K562 (cell line): ENCODE data around the gene ZNF785. TPM values are rescaled to one million over a fixed set of nuclear protein-coding genes. Genes with fewer than 3 reads are reported as not detected.

Source experiments
- CTCFL ChIP-seq: IDR thresholded peaks from 2 replicates; pipeline ENCODE4 v1.6.1; 2011; ENCODE audit warnings: borderline replicate concordance, low read depth, mild to moderate bottlenecking, moderate library complexity, low read length; ENCODE audit not compliant: insufficient read depth, poor library complexity, severe bottlenecking
- GTF2B ChIP-seq: IDR thresholded peaks from 2 replicates; pipeline ENCODE4 v1.6.1; 2011; ENCODE audit not compliant: insufficient read length; ENCODE audit errors: extremely low read depth
- HOMEZ ChIP-seq: fragments of 250-450 bp; sonication (Bioruptor Pico); IDR thresholded peaks from 2 replicates; pipeline ENCODE4 v1.4.0; 2020; ENCODE audit warnings: mild to moderate bottlenecking, moderate library complexity
- IRF2 ChIP-seq: sonication (generic); formaldehyde crosslinking; IDR thresholded peaks from 2 replicates; pipeline ENCODE4 v1.8.1; 2022; ENCODE audit warnings: mild to moderate bottlenecking, missing genetic modification reagents
- OTX1 ChIP-seq: fragments of 450-650 bp; formaldehyde crosslinking; IDR thresholded peaks from 2 replicates; pipeline ENCODE4 v1.4.0; 2022; ENCODE audit warnings: mild to moderate bottlenecking
- POLR2G ChIP-seq: fragments of 200-400 bp; formaldehyde crosslinking; IDR thresholded peaks from 2 replicates; pipeline ENCODE4 v1.6.1; 2017; ENCODE audit warnings: low read depth, mild to moderate bottlenecking, antibody characterized with exemption, low read length, moderate library complexity
- RAD51 ChIP-seq: fragments of 450-650 bp; IDR thresholded peaks from 2 replicates; pipeline ENCODE4 v1.7.1; 2016; ENCODE audit warnings: low read depth, mild to moderate bottlenecking, borderline replicate concordance
- RBFOX2 ChIP-seq: fragments of 200-400 bp; formaldehyde crosslinking; IDR thresholded peaks from 2 replicates; pipeline ENCODE4 v1.6.1; 2017; ENCODE audit warnings: low read depth, mild to moderate bottlenecking, low read length, moderate library complexity
- U2AF2 ChIP-seq: fragments of 200-400 bp; formaldehyde crosslinking; optimal IDR thresholded peaks from 2 replicates; pipeline ENCODE3; 2017; ENCODE audit warnings: low read depth, mild to moderate bottlenecking, low read length
- XRCC5 ChIP-seq: fragments of 200-400 bp; formaldehyde crosslinking; IDR thresholded peaks from 2 replicates; pipeline ENCODE4 v1.6.1; 2017; ENCODE audit warnings: low read depth, mild to moderate bottlenecking, low read length
- ZBTB12 ChIP-seq: fragments of 250-450 bp; sonication (Bioruptor Pico); IDR thresholded peaks from 2 replicates; pipeline ENCODE4 v1.4.0; 2020
- ZBTB33 ChIP-seq: sonication (generic); formaldehyde crosslinking; IDR thresholded peaks from 2 replicates; pipeline ENCODE4 v1.8.1; 2023; ENCODE audit warnings: mild to moderate bottlenecking, missing genetic modification reagents
- ZNF316 ChIP-seq: fragments of 450-650 bp; IDR thresholded peaks from 2 replicates; pipeline ENCODE4 v1.6.1; 2016
- ZNF717 ChIP-seq: fragments of 250-450 bp; sonication (Bioruptor Pico); IDR thresholded peaks from 2 replicates; pipeline ENCODE4 v1.5.0; 2021
- polyA plus RNA-seq, 8 experiments: library from polyadenylated mRNA; depleted of rRNA in 4 of 8; stranded (reverse) in 5 of 8; unstranded in 3 of 8; fragments of >200 nt; fragmentation: Nextera tagmentation in 2 of 8; fragmentation: Illumina TruSeq in 1 of 8; extraction: Ambion mirVana in 2 of 8; extraction: Trizol in 1 of 8; gene quantifications; 2 replicates each; pipeline versions ENCODE4 v1.2.1 to v1.2.3, GENCODE V29; 2011 to 2014; ENCODE audit warnings: inconsistent platforms in 1 of 8, missing spikeins in 1 of 8
- total RNA-seq, 7 experiments: library from RNA; depleted of rRNA in 6 of 7; stranded (reverse); fragments of >200 nt in 6 of 7; fragmentation: Illumina TruSeq in 2 of 7; extraction: Trizol in 2 of 7; gene quantifications; 2 replicates each; pipeline versions ENCODE4 v1.2.1 to v1.2.3, GENCODE V29; 2011 to 2021; ENCODE audit warnings: low replicate concordance in 1 of 7

Gene ZNF785
- total and polyA plus RNA-seq, 9 of the 15 experiments (the other 6 are each of a cell fraction or from before 2014, with no cell fraction given) = 0.64 to 11.0 (median 6.4) TPM

GRCh38 chr16:30555315-30556124 is 30.0 kb downstream of the ZNF785 start (continued):
- no peak for TF ChIP-seq CTCFL
- TF ChIP-seq IRF2 (CRISPR knock-in tag) = no peak
- TF ChIP-seq ZNF316 = no peak
- TF ChIP-seq POLR2G = peak; percentile 59; the same call in 1 of the 2 replicates
- no peak for TF ChIP-seq OTX1 (CRISPR knock-in tag)
- no peak for TF ChIP-seq ZNF717 (CRISPR knock-in tag)
- no peak for TF ChIP-seq HOMEZ (CRISPR knock-in tag)
- peak; percentile 39; the same call in 1 of the 2 replicates for TF ChIP-seq RBFOX2
- TF ChIP-seq U2AF2 = no peak
- no peak for TF ChIP-seq ZBTB12
- no peak for TF ChIP-seq RAD51
- TF ChIP-seq ZBTB33 (CRISPR knock-in tag) = 0 out of 2 replicates have a peak, but pooled peaks have one; percentile 38
- no peak for TF ChIP-seq GTF2B
- TF ChIP-seq XRCC5 = no peak
